H1 (cell line): ENCODE measurements around the gene HBEGF. TPM values are rescaled to one million over a fixed set of nuclear protein-coding genes. Genes with fewer than 3 reads are reported as not detected.

Source experiments
- CTCF ChIA-PET: fragments of 300-600 bp; sonication (Branson Sonifier 250); formaldehyde crosslinking; loops from one replicate; lab custom pipeline; 2021; ENCODE audit not compliant: partially characterized antibody; lab: Charles Lee
- POLR2A ChIA-PET: fragments of 300-600 bp; sonication (Branson Sonifier 250); formaldehyde crosslinking; loops from one replicate; lab custom pipeline; 2021; ENCODE audit warnings: inconsistent platforms; ENCODE audit not compliant: partially characterized antibody; lab: Charles Lee
- DNase-seq, 2 experiments: peaks; one replicate each; pipeline versions ENCODE4 v3.0.0 to v3.0.0-alpha.2; 2010 to 2022; ENCODE audit warnings: low spot score in 2 of 2, low read depth in 1 of 2, mixed read lengths in 1 of 2
- FAIRE-seq: peaks from 2 replicates; lab custom pipeline; 2011; peaks lifted over from hg19 to GRCh38; lab: Jason Lieb, UNC
- H2AFZ ChIP-seq: 2 replicates; pipeline ENCODE4 v1.8.1; 2012; ENCODE audit warnings: low read length, inconsistent platforms
- H2AK5ac ChIP-seq: 2 replicates; pipeline ENCODE4 v1.6.1; 2013; ENCODE audit warnings: low read depth, low read length
- H2BK120ac ChIP-seq: replicated peaks from 2 replicates; pipeline ENCODE3; 2013; ENCODE audit warnings: low read depth, low read length, inconsistent platforms
- H2BK12ac ChIP-seq: 2 replicates; pipeline ENCODE4 v1.6.1; 2013; ENCODE audit warnings: low read depth, low read length
- H2BK15ac ChIP-seq: 2 replicates; pipeline ENCODE4 v1.6.1; 2013; ENCODE audit warnings: low read length
- H2BK20ac ChIP-seq: 2 replicates; pipeline ENCODE4 v1.6.1; 2013; ENCODE audit warnings: low read length
- H2BK5ac ChIP-seq: 2 replicates; pipeline ENCODE4 v1.6.1; 2013; ENCODE audit warnings: low read depth, low read length
- H3K14ac ChIP-seq: 2 replicates; pipeline ENCODE4 v1.6.1; 2013; ENCODE audit warnings: inconsistent platforms; ENCODE audit not compliant: insufficient read length
- H3K18ac ChIP-seq: 2 replicates; pipeline ENCODE4 v1.6.1; 2013; ENCODE audit warnings: low read length; ENCODE audit errors: extremely low read depth
- H3K23ac ChIP-seq: 2 replicates; pipeline ENCODE4 v1.6.1; 2013; ENCODE audit warnings: inconsistent platforms; ENCODE audit not compliant: insufficient read length
- H3K23me2 ChIP-seq: 2 replicates; pipeline ENCODE4 v1.6.1; 2013; ENCODE audit warnings: low read depth, low read length
- H3K27ac ChIP-seq: 2 replicates; pipeline ENCODE4 v1.6.1; 2011; ENCODE audit warnings: low read depth, low read length, inconsistent platforms
- H3K27me3 ChIP-seq, 4 experiments: replicated peaks in 1 of 4; 1 replicate in 1 of 4; 2 replicates in 3 of 4; pipeline versions ENCODE4 v1.6.1 to v1.8.1; 2011 to 2013; ENCODE audit warnings: low read length in 3 of 4, mild to moderate bottlenecking in 3 of 4, inconsistent platforms in 2 of 4, mixed read lengths in 2 of 4, moderate library complexity in 1 of 4; ENCODE audit not compliant: control insufficient read depth in 3 of 4, insufficient read depth in 3 of 4; ENCODE audit errors: extremely low read depth in 1 of 4
- H3K36me3 ChIP-seq, 4 experiments: 2 replicates each; pipeline versions ENCODE4 v1.6.1 to v1.8.1; 2011 to 2013; ENCODE audit warnings: mild to moderate bottlenecking in 4 of 4, low read length in 3 of 4, moderate library complexity in 2 of 4, control low read depth in 1 of 4, inconsistent platforms in 1 of 4; ENCODE audit not compliant: insufficient read depth in 4 of 4, control insufficient read depth in 2 of 4
- H3K4ac ChIP-seq: replicated peaks from 2 replicates; pipeline ENCODE3; 2013; ENCODE audit warnings: low read length, low read depth, mixed read lengths, inconsistent platforms; ENCODE audit not compliant: insufficient read length
- H3K4me1 ChIP-seq, 4 experiments: replicated peaks in 1 of 4; 1 replicate in 1 of 4; 2 replicates in 3 of 4; pipeline versions ENCODE4 v1.6.1 to v1.8.1; 2011 to 2013; ENCODE audit warnings: low read length in 3 of 4, inconsistent platforms in 2 of 4, mixed read lengths in 1 of 4; ENCODE audit not compliant: insufficient read depth in 4 of 4, control insufficient read depth in 3 of 4
- H3K4me2 ChIP-seq, 2 experiments: 2 replicates each; pipeline versions ENCODE4 v1.6.1 to v1.8.1; 2011 to 2013; ENCODE audit warnings: low read depth in 2 of 2, low read length in 2 of 2, control low read depth in 1 of 2, inconsistent platforms in 1 of 2, mild to moderate bottlenecking in 1 of 2; ENCODE audit not compliant: insufficient read depth in 1 of 2
- H3K4me3 ChIP-seq, 4 experiments: fragments of 200-600, 300-600 bp in 1 of 4; sonication (generic), shearing (Covaris generic), sonication (Bioruptor Twin) in 1 of 4; 2 replicates each; pipeline versions ENCODE4 v1.5.1 to v1.8.1; 2011 to 2016; ENCODE audit warnings: low read length in 4 of 4, low read depth in 3 of 4, control low read depth in 2 of 4, inconsistent platforms in 2 of 4, mild to moderate bottlenecking in 2 of 4, mixed read lengths in 1 of 4, moderate library complexity in 1 of 4; ENCODE audit not compliant: insufficient read depth in 2 of 4; ENCODE audit errors: extremely low read depth in 1 of 4
- H3K56ac ChIP-seq: replicated peaks from 2 replicates; pipeline ENCODE3; 2013; ENCODE audit warnings: low read depth, mild to moderate bottlenecking, mixed read lengths, low read length, inconsistent platforms; ENCODE audit not compliant: insufficient read length
- H3K79me1 ChIP-seq: 2 replicates; pipeline ENCODE4 v1.6.1; 2013; ENCODE audit warnings: low read depth, low read length, control low read depth
- H3K79me2 ChIP-seq, 2 experiments: 2 replicates each; pipeline versions ENCODE4 v1.6.1 to v1.8.1; 2012 to 2013; ENCODE audit warnings: low read length in 2 of 2, mild to moderate bottlenecking in 2 of 2, inconsistent platforms in 1 of 2; ENCODE audit not compliant: insufficient read depth in 2 of 2, control insufficient read depth in 1 of 2
- H3K9ac ChIP-seq, 4 experiments: replicated peaks in 1 of 4; 1 replicate in 1 of 4; 2 replicates in 3 of 4; pipeline versions ENCODE4 v1.6.1 to v1.8.1; 2011 to 2013; ENCODE audit warnings: low read depth in 3 of 4, low read length in 3 of 4, control low read depth in 2 of 4, mild to moderate bottlenecking in 2 of 4, moderate library complexity in 2 of 4, inconsistent platforms in 1 of 4; ENCODE audit errors: extremely low read depth in 1 of 4
- H3K9me3 ChIP-seq, 2 experiments: 2 replicates each; pipeline versions ENCODE4 v1.6.1 to v1.8.1; 2012 to 2013; ENCODE audit warnings: mild to moderate bottlenecking in 2 of 2, moderate library complexity in 2 of 2, control low read depth in 1 of 2, inconsistent platforms in 1 of 2, low read depth in 1 of 2, low read length in 1 of 2, mixed read lengths in 1 of 2; ENCODE audit not compliant: insufficient read depth in 2 of 2
- H4K20me1 ChIP-seq, 2 experiments: replicated peaks in 1 of 2; 2 replicates each; pipeline versions ENCODE3 to v1.8.1; 2011 to 2013; ENCODE audit warnings: inconsistent platforms in 2 of 2, low read length in 2 of 2, mild to moderate bottlenecking in 1 of 2; ENCODE audit not compliant: insufficient read depth in 2 of 2, control insufficient read depth in 1 of 2
- H4K5ac ChIP-seq: 2 replicates; pipeline ENCODE4 v1.6.1; 2013; ENCODE audit warnings: low read length, low read depth, mixed read lengths, inconsistent platforms; ENCODE audit not compliant: insufficient read length
- H4K8ac ChIP-seq: 2 replicates; pipeline ENCODE4 v1.8.0; 2013; ENCODE audit warnings: mild to moderate bottlenecking, moderate library complexity, low read length, inconsistent platforms; ENCODE audit not compliant: insufficient read depth; ENCODE audit errors: extremely low read depth
- H4K91ac ChIP-seq: replicated peaks from 2 replicates; pipeline ENCODE3; 2013; ENCODE audit warnings: low read length, mixed read lengths, inconsistent platforms; ENCODE audit not compliant: insufficient read length
- ATF2 ChIP-seq: IDR thresholded peaks from 2 replicates; pipeline ENCODE4 v1.6.1; 2012; ENCODE audit warnings: low read length, inconsistent platforms
- CHD1 ChIP-seq: IDR thresholded peaks from 2 replicates; pipeline ENCODE4 v1.6.1; 2012; ENCODE audit warnings: low read depth, low read length, improper control_type of control experiment
- CTBP2 ChIP-seq: IDR thresholded peaks from 2 replicates; pipeline ENCODE4 v1.7.0; 2011; ENCODE audit warnings: borderline replicate concordance, mild to moderate bottlenecking, moderate library complexity, mixed read lengths, low read length; ENCODE audit not compliant: insufficient read depth, insufficient read length
- JUN ChIP-seq: IDR thresholded peaks from 2 replicates; pipeline ENCODE4 v1.6.1; 2011; ENCODE audit warnings: low read depth, mild to moderate bottlenecking, improper control_type of control experiment, low read length
- JUND ChIP-seq: IDR thresholded peaks from 2 replicates; pipeline ENCODE4 v1.6.1; 2011; ENCODE audit warnings: mild to moderate bottlenecking, improper control_type of control experiment, low read length
- KDM5A ChIP-seq: fragments of 200-600 bp; IDR thresholded peaks from 2 replicates; pipeline ENCODE4 v1.7.1; 2012; ENCODE audit warnings: mild to moderate bottlenecking, low read length, inconsistent platforms, mixed read lengths
- RBBP5 ChIP-seq: IDR thresholded peaks from 2 replicates; pipeline ENCODE4 v1.7.1; 2012; ENCODE audit warnings: low read depth, mild to moderate bottlenecking, inconsistent platforms, low read length, moderate library complexity, borderline replicate concordance
- RNF2 ChIP-seq: fragments of 200-900, 300-1000 bp; sonication (generic); IDR thresholded peaks from 2 replicates; pipeline ENCODE4 v1.7.1; 2016; ENCODE audit warnings: borderline replicate concordance, low read depth, mild to moderate bottlenecking, antibody characterized with exemption, low read length; ENCODE audit not compliant: poor library complexity, severe bottlenecking; ENCODE audit errors: missing control alignments
- SAP30 ChIP-seq: fragments of 300-600 bp; sonication (generic); IDR thresholded peaks from 2 replicates; pipeline ENCODE4 v1.7.1; 2012; ENCODE audit warnings: low read length, moderate library complexity, mild to moderate bottlenecking, inconsistent platforms; ENCODE audit not compliant: insufficient read depth, insufficient replicate concordance
- SIRT6 ChIP-seq: IDR thresholded peaks from one replicate; pipeline ENCODE4 v1.7.1; 2012; ENCODE audit warnings: low read length, inconsistent platforms
- SIX5 ChIP-seq: IDR thresholded peaks from 2 replicates; pipeline ENCODE4 v1.6.1; 2011; ENCODE audit warnings: mild to moderate bottlenecking, low read depth, low read length
- SP1 ChIP-seq: IDR thresholded peaks from 2 replicates; pipeline ENCODE4 v1.6.1; 2011; ENCODE audit warnings: low read depth, low read length
- WGBS, 2 experiments: shearing (Covaris generic) in 1 of 2; methylation state at CpG; one replicate each; pipeline versions ENCODE4 v1.1.6 to v1.1.7; 2013 to 2015; ENCODE audit warnings: low lambda C conversion rate in 2 of 2, mixed read lengths in 2 of 2, inconsistent platforms in 1 of 2, low coverage in 1 of 2, missing lambda C conversion rate in 1 of 2; ENCODE audit not compliant: insufficient replicate concordance in 2 of 2, insufficient coverage in 1 of 2, insufficient read length in 1 of 2; ENCODE audit errors: extremely low coverage in 1 of 2, missing lambda C conversion rate in 1 of 2; 5-methylcytosine and 5-hydroxymethylcytosine counted together
- polyA plus RNA-seq, 7 experiments: library from polyadenylated mRNA; depleted of rRNA in 3 of 7; stranded (reverse) in 5 of 7; unstranded in 2 of 7; fragments of >200 nt in 5 of 7; fragments of 200-250 nt in 2 of 7; gene quantifications; 1 replicate in 5 of 7; 2 replicates in 1 of 7; 4 replicates in 1 of 7; pipeline versions ENCODE4 v1.2.1 to v1.2.3, GENCODE V29; 2011 to 2013; ENCODE audit warnings: missing spikeins in 2 of 7, mixed read lengths in 2 of 7
- total RNA-seq: library from RNA; stranded (reverse); fragmentation: NEBNext Ultra II Directional; extraction: Animal tissue kit (Norgen Biotek cat#: 25700); gene quantifications from 2 replicates; pipeline ENCODE4 v1.2.1, GENCODE V29; 2021

The HBEGF gene
- total and polyA plus RNA-seq, 2 of the 8 experiments (the other 6 are each of a cell fraction or from before 2014, with no cell fraction given) = 2.4 to 2.5 TPM

- Histone ChIP-seq H3K56ac (no peak overlapping the region), H3K4me3 (no peak overlapping the region), H2BK5ac (no peak overlapping the region), H3K4ac (no peak overlapping the region), H3K9ac (no peak overlapping the region), H3K18ac (no peak overlapping the region), H2BK15ac (no peak overlapping the region), H2AFZ (no peak overlapping the region), H3K14ac (no peak overlapping the region), H4K20me1 (peaks cover 4% of the 10 kb centered on the region in 2 experiments), H4K5ac (no peak overlapping the region), H4K91ac (no peak overlapping the region), H3K27ac (no peak overlapping the region), H3K27me3 (no peaks in the 10 kb centered on the region), H3K9me3 (no peaks in the 10 kb centered on the region), H2AK5ac (no peak overlapping the region), H3K23ac (no peak overlapping the region), H4K8ac (no peak overlapping the region), H3K79me2 (peaks cover 0 to 89% of the 10 kb centered on the region in 2 experiments; a peak in 3 of 4 replicates), H2BK120ac (no peak overlapping the region), H3K79me1 (no peaks in the 10 kb centered on the region), H3K23me2 (no peaks in the 10 kb centered on the region; the same call in 1 of the 2 replicates), H2BK12ac (no peak overlapping the region), H3K36me3 (peaks cover 0 to 4% (median 0%) of the 10 kb centered on the region in 4 experiments; a peak in 2 of 8 replicates), H3K4me1 (no peaks in the 10 kb centered on the region), H3K4me2 (no peak overlapping the region), H2BK20ac (no peak overlapping the region)
- no peak for FAIRE-seq
- no peak for DNase-seq
- CTCF ChIA-PET = interaction anchor here (0.9 to 1.4 kb wide), 4 partner anchors 26 to 58 kb away, joined by 3 read pairs; no protein-coding TSS in a partner anchor
- POLR2A ChIA-PET = interaction anchor here (1.6 kb wide), 1 partner anchor 10 kb away, joined by 4 read pairs; no protein-coding TSS in a partner anchor
- 90% methylated on average over 2 of the region's 2 CpGs; no CpG with 5 or more reads in 1 of the 2 experiments for WGBS, 2 experiments
- TF ChIP-seq SIRT6 (no peak), KDM5A (no peak), CHD1 (no peak), JUN (no peak), RBBP5 (no peak), SP1 (no peak), JUND (no peak), ATF2 (no peak), CTBP2 (no peak), SAP30 (no peak), SIX5 (no peak), RNF2 (no peak)
These were observed 51.6 kb downstream of the HBEGF start for GRCh38 chr5:140294753-140295152.
